ENCODE results near the gene DUXA.

DNA sequence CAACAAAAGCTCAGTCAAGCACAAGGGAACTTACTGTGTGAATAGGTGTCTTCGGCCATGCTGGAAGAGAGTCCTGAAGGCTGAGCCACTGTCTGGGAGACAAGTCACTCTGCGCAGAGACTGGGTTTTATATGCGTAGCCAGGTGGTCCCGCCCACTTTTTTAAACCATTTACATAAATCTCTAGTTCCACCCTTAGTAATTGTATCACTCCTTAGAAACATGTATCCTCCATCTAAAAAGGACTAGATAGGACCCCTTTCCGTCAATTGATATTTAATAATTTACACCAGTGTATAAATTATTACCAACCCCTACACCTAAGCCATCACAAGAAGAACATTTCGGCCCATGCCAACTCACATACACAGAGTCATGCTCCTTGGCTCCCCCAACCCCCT, at the start of gene DUXA:
- TF ChIP-seq, protein P1, sequence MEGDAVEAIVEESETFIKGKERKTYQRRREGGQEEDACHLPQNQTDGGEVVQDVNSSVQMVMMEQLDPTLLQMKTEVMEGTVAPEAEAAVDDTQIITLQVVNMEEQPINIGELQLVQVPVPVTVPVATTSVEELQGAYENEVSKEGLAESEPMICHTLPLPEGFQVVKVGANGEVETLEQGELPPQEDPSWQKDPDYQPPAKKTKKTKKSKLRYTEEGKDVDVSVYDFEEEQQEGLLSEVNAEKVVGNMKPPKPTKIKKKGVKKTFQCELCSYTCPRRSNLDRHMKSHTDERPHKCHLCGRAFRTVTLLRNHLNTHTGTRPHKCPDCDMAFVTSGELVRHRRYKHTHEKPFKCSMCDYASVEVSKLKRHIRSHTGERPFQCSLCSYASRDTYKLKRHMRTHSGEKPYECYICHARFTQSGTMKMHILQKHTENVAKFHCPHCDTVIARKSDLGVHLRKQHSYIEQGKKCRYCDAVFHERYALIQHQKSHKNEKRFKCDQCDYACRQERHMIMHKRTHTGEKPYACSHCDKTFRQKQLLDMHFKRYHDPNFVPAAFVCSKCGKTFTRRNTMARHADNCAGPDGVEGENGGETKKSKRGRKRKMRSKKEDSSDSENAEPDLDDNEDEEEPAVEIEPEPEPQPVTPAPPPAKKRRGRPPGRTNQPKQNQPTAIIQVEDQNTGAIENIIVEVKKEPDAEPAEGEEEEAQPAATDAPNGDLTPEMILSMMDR (IDR thresholded peaks at IDR 0.05): no peak
- no peak for TF ChIP-seq POLR2A (IDR thresholded peaks at IDR 0.05)

All from heart left ventricle (tissue), 13 donors.